GM21825 (cell line): ENCODE data around the gene HSD3B1.
"Not testable (repeated sequence)": the region's sequence is repeated elsewhere in the genome, so short reads cannot be mapped to it uniquely, and the experiment has no call there.

ENCODE experiments used
- ATAC-seq: cut with Tn5 transposase; IDR thresholded peaks from one replicate; pipeline ENCODE4 v1.9.1; 2021; ENCODE audit warnings: mild to moderate bottlenecking, moderate library complexity; ENCODE audit not compliant: unreplicated experiment

HSD3B1 gene

GRCh38 chr1:119552656-119553055 is 45.6 kb downstream of the HSD3B1 start:
- ATAC-seq = not testable (repeated sequence)

GRCh38 chr1:119553302-119554071 is 46.5 kb downstream of the HSD3B1 start:
- not testable (repeated sequence) for ATAC-seq

- ATAC-seq = no peak
These were observed 47.2 kb downstream of the HSD3B1 start for GRCh38 chr1:119554183-119554582.

- ATAC-seq = no peak
These were observed 49.4 kb downstream of the HSD3B1 start for GRCh38 chr1:119556423-119556822.

- not testable (repeated sequence) for ATAC-seq
These were observed 53.4 kb downstream of the HSD3B1 start for GRCh38 chr1:119560402-119560801.

- no peak for ATAC-seq
These were observed 57.5 kb downstream of the HSD3B1 start for GRCh38 chr1:119564548-119564947.
